GM23338 (cell line): ENCODE data around the gene USP19.

ENCODE experiments used
- CTCF ChIP-seq, 2 experiments: fragments of 200-600 bp in 1 of 2; sonication (generic) in 1 of 2; conservative IDR thresholded peaks; 2 replicates each; pipeline versions ENCODE4 v1.5.1 to v1.6.1; 2016 to 2017; ENCODE audit warnings: antibody characterized with exemption in 2 of 2, low read depth in 2 of 2, mild to moderate bottlenecking in 2 of 2, moderate library complexity in 1 of 2
- EZH2 ChIP-seq: fragments of 200-600 bp; sonication (generic); IDR thresholded peaks from one replicate; pipeline ENCODE4 v1.8.0; 2017; ENCODE audit warnings: antibody characterized with exemption, mild to moderate bottlenecking, low read depth; ENCODE audit not compliant: unreplicated experiment
- JUNB ChIP-seq: IDR thresholded peaks from one replicate; pipeline ENCODE4 v1.6.1; 2016; ENCODE audit warnings: antibody characterized with exemption; ENCODE audit not compliant: unreplicated experiment

GRCh38 chr3:49111347-49111746 lies 9.3 kb downstream of the USP19 start:
- TF ChIP-seq EZH2 = no peak
- TF ChIP-seq CTCF (conservative IDR thresholded peaks at IDR 0.05; ENCODE audit: low read depth in 2 of 2) = no peak
- no peak for TF ChIP-seq JUNB
